K562 (cell line): Measurements from ENCODE around the gene CYP1B1. TPM values are rescaled to one million over a fixed set of nuclear protein-coding genes. Genes with fewer than 3 reads are reported as not detected.

Experiments
- ATAC-seq: fragments of 200-7000 bp; cut with Tn5 transposase; 3 replicates; pipeline ENCODE4 v1.9.1; 2020; ENCODE audit warnings: moderate library complexity
- BruUV-seq: library from RNA; stranded (reverse); fragments of 400-500 nt; replicated peaks from 2 replicates; lab custom pipeline; 2021; lab: Mats Ljungman, UMichigan
- CTCF ChIA-PET: fragments of 300-600 bp; formaldehyde crosslinking; extraction: SDS; loops from one replicate; lab custom pipeline; 2021; ENCODE audit warnings: low intra/inter-chr PET ratio; lab: Yijun Ruan, JAX
- POLR2A ChIA-PET: fragments of 300-600, 350-650 bp; sonication (Branson Sonifier 250); formaldehyde crosslinking; extraction: SDS; loops from one replicate; lab custom pipeline; 2021; ENCODE audit warnings: antibody characterized with exemption, inconsistent platforms; lab: Yijun Ruan, JAX
- DNase-seq, 4 experiments: peaks; one replicate each; pipeline versions ENCODE4 v3.0.0 to v3.0.0-alpha.2; 2011 to 2018; ENCODE audit warnings: low spot score in 3 of 4, mixed read lengths in 3 of 4; ENCODE audit errors: extremely low read depth in 1 of 4
- FAIRE-seq: peaks from 2 replicates; lab custom pipeline; 2011; peaks lifted over from hg19 to GRCh38; lab: Jason Lieb, UNC
- H2AFZ ChIP-seq: 2 replicates; pipeline ENCODE4 v1.6.0; 2011; ENCODE audit warnings: low read depth, low read length, control low read depth, inconsistent platforms
- H3K27ac ChIP-seq: fragments of 200-600 bp; 3 replicates; pipeline ENCODE4 v1.8.0; 2011; ENCODE audit warnings: low read depth, mild to moderate bottlenecking, control low read depth, inconsistent platforms, low read length, moderate library complexity, mixed read lengths; ENCODE audit errors: extremely low read depth
- H3K27me3 ChIP-seq, 2 experiments: fragments of 300-600 bp in 1 of 2; 2 replicates in 1 of 2; 3 replicates in 1 of 2; pipeline versions ENCODE4 v1.6.0 to v1.8.0; 2011; ENCODE audit warnings: inconsistent platforms in 2 of 2, low read length in 2 of 2, mild to moderate bottlenecking in 1 of 2, mixed read lengths in 1 of 2, moderate library complexity in 1 of 2; ENCODE audit not compliant: control insufficient read depth in 2 of 2, insufficient read depth in 2 of 2
- H3K36me3 ChIP-seq: fragments of 300-600 bp; 3 replicates; pipeline ENCODE4 v1.8.0; 2011; ENCODE audit warnings: mild to moderate bottlenecking, low read length, inconsistent platforms; ENCODE audit not compliant: control insufficient read depth, insufficient read depth
- H3K4me1 ChIP-seq, 2 experiments: fragments of 200-600 bp in 1 of 2; replicated peaks in 1 of 2; 2 replicates in 1 of 2; 3 replicates in 1 of 2; pipeline versions ENCODE4 v1.5.1 to v1.8.0; 2011; ENCODE audit warnings: inconsistent platforms in 2 of 2, low read length in 2 of 2, mild to moderate bottlenecking in 1 of 2, mixed read lengths in 1 of 2, moderate library complexity in 1 of 2; ENCODE audit not compliant: control insufficient read depth in 2 of 2, insufficient read depth in 2 of 2
- H3K4me2 ChIP-seq: 2 replicates; pipeline ENCODE4 v1.6.1; 2011; ENCODE audit warnings: low read length, control low read depth, inconsistent platforms, mixed read lengths; ENCODE audit not compliant: insufficient read depth
- H3K4me3 ChIP-seq: fragments of 200-600 bp; sonication (generic), shearing (Covaris generic); 2 replicates; pipeline ENCODE4 v1.5.1; 2016; ENCODE audit warnings: control low read depth, inconsistent platforms
- H3K79me2 ChIP-seq: fragments of 200-600 bp; 3 replicates; pipeline ENCODE4 v1.8.0; 2011; ENCODE audit warnings: low read length, inconsistent platforms; ENCODE audit not compliant: control insufficient read depth, insufficient read depth
- H3K9ac ChIP-seq, 2 experiments: 2 replicates each; pipeline versions ENCODE4 v1.6.0 to v1.6.1; 2011; ENCODE audit warnings: low read depth in 2 of 2, low read length in 2 of 2, control low read depth in 1 of 2, inconsistent platforms in 1 of 2, mild to moderate bottlenecking in 1 of 2, mixed read lengths in 1 of 2; ENCODE audit not compliant: insufficient read depth in 1 of 2
- H3K9me1 ChIP-seq: one replicate; pipeline ENCODE4 v1.6.0; 2011; ENCODE audit warnings: inconsistent platforms, mild to moderate bottlenecking, low read length, moderate library complexity; ENCODE audit not compliant: control insufficient read depth, insufficient read depth
- H3K9me3 ChIP-seq: replicated peaks from 2 replicates; pipeline ENCODE4 v1.5.1; 2011; ENCODE audit warnings: low read depth, low read length, inconsistent platforms; ENCODE audit not compliant: control insufficient read depth, insufficient read depth
- H4K20me1 ChIP-seq: replicated peaks from 2 replicates; pipeline ENCODE4 v1.6.1; 2011; ENCODE audit warnings: low read length, inconsistent platforms, mixed read lengths; ENCODE audit not compliant: control insufficient read depth, insufficient read depth
- CBFB ChIP-seq: sonication (generic); formaldehyde crosslinking; IDR thresholded peaks from 2 replicates; pipeline ENCODE4 v1.4.0; 2020; ENCODE audit warnings: mild to moderate bottlenecking, missing genetic modification reagents
- COPS2 ChIP-seq: fragments of 450-650 bp; conservative IDR thresholded peaks from 2 replicates; pipeline ENCODE4 v1.6.1; 2016; ENCODE audit warnings: mild to moderate bottlenecking, moderate library complexity
- HDAC2 ChIP-seq: fragments of 450-650 bp; IDR thresholded peaks from 2 replicates; pipeline ENCODE4 v1.6.1; 2016; ENCODE audit warnings: mild to moderate bottlenecking
- MCM2 ChIP-seq: fragments of 450-650 bp; IDR thresholded peaks from 2 replicates; pipeline ENCODE4 v1.6.1; 2017; ENCODE audit warnings: low read depth, mild to moderate bottlenecking
- MTA1 ChIP-seq: fragments of 450-650 bp; IDR thresholded peaks from 2 replicates; pipeline ENCODE4 v1.6.1; 2017; ENCODE audit warnings: borderline replicate concordance
- NFIX ChIP-seq: fragments of 250-450 bp; sonication (Bioruptor Pico); IDR thresholded peaks from 2 replicates; pipeline ENCODE4 v1.4.0; 2020; ENCODE audit warnings: low read depth, mild to moderate bottlenecking, moderate library complexity
- NFYB ChIP-seq: IDR thresholded peaks from 2 replicates; pipeline ENCODE4 v1.6.1; 2011; ENCODE audit warnings: mild to moderate bottlenecking, moderate library complexity; ENCODE audit not compliant: insufficient read length; ENCODE audit errors: extremely low read depth
- WGBS: fragments of 100-300 bp; shearing (Covaris generic); methylation state at CpG from one replicate; pipeline ENCODE4 v1.1.6; 2016; ENCODE audit warnings: low coverage, mixed read lengths; ENCODE audit not compliant: insufficient coverage; ENCODE audit errors: missing lambda C conversion rate; 5-methylcytosine and 5-hydroxymethylcytosine counted together
- in situ Hi-C: fragments of 300-500 bp; cut with MboI; formaldehyde crosslinking; loops from 4 replicates; pipeline ENCODE4 v1.15.0; 2018; ENCODE audit warnings: inconsistent platforms, mixed read lengths
- intact Hi-C: fragments of 100-400 bp; cut with micrococcal nuclease; formaldehyde crosslinking; loops from 2 replicates; pipeline ENCODE4 v1.14.2; 2022
- polyA plus RNA-seq, 8 experiments: library from polyadenylated mRNA; depleted of rRNA in 4 of 8; stranded (reverse) in 5 of 8; unstranded in 3 of 8; fragments of >200 nt; fragmentation: Nextera tagmentation in 2 of 8; fragmentation: Illumina TruSeq in 1 of 8; extraction: Ambion mirVana in 2 of 8; extraction: Trizol in 1 of 8; gene quantifications; 2 replicates each; pipeline versions ENCODE4 v1.2.1 to v1.2.3, GENCODE V29; 2011 to 2014; ENCODE audit warnings: inconsistent platforms in 1 of 8, missing spikeins in 1 of 8
- total RNA-seq, 7 experiments: library from RNA; depleted of rRNA in 6 of 7; stranded (reverse); fragments of >200 nt in 6 of 7; fragmentation: Illumina TruSeq in 2 of 7; extraction: Trizol in 2 of 7; gene quantifications; 2 replicates each; pipeline versions ENCODE4 v1.2.1 to v1.2.3, GENCODE V29; 2011 to 2021; ENCODE audit warnings: low replicate concordance in 1 of 7
- TF ChIP-seq, protein P1 (sequence below): fragments of 450-650 bp; IDR thresholded peaks from 2 replicates; pipeline ENCODE4 v1.6.1; 2016; ENCODE audit warnings: low read depth
- TF ChIP-seq, protein P2 (sequence below), 3 experiments: fragments of 200-800 bp in 1 of 3; sonication (Bioruptor generic) in 1 of 3; sonication (generic) in 1 of 3; formaldehyde crosslinking in 1 of 3; IDR thresholded peaks; 2 replicates each; pipeline versions ENCODE4 v1.6.1 to v1.8.0; 2016 to 2022; ENCODE audit warnings: mild to moderate bottlenecking in 2 of 3, missing compliant biosample characterization in 2 of 3, missing genetic modification characterization in 2 of 3, missing genetic modification reagents in 1 of 3

CYP1B1 gene
- total and polyA plus RNA-seq, 9 of the 15 experiments (the other 6 are each of a cell fraction or from before 2014, with no cell fraction given): 0.07 TPM; not detected in 8

DNA sequence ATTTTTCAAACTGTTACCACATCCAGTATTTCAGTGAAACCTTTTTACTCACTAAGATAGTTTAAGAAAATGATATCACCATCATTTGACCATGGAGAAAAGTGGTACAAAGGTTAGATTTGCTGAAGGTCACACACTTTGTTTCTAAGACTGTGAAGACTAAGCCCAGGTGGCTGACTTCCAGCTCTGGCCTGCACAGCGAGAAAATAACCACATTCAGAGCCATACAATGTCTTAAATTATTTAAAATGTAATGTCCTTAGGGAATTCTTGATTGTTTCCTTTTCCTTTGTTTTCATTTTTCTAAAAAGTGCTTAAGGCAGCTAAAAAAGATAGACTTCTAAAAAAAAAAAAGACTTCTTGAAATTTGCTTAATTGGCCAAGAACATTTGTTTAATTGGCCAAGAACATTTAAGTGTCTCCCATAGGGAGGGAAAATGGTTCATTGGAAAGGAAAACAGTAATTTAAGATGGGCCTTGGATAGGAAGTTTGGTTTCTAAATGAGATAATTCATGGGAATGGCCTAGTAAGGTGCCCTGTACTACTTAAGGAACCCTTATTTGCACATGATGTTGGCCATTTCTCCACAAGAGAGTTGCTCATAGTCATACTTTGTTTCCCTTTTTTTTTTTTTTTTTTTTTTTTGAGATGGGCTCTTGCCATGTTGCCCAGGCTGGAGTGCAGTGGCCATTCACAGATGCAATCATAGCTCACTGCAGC, 45.2 kb downstream of the CYP1B1 start:
- no peak overlapping the region for H3K27ac ChIP-seq
- ChIA-PET CTCF (no interaction called here), POLR2A (interaction anchor here (0.5 kb wide), 1 partner anchor 768 kb away, joined by 3 read pairs; no protein-coding TSS in a partner anchor)
- no peak for TF ChIP-seq HDAC2
- no peak for TF ChIP-seq NFYB
- TF ChIP-seq COPS2: no peak
- no peak for TF ChIP-seq MCM2
- no peak for TF ChIP-seq CBFB (CRISPR knock-in tag)
- TF ChIP-seq NFIX (CRISPR knock-in tag): no peak
- no peak for TF ChIP-seq MTA1
- TF ChIP-seq, protein P1, sequence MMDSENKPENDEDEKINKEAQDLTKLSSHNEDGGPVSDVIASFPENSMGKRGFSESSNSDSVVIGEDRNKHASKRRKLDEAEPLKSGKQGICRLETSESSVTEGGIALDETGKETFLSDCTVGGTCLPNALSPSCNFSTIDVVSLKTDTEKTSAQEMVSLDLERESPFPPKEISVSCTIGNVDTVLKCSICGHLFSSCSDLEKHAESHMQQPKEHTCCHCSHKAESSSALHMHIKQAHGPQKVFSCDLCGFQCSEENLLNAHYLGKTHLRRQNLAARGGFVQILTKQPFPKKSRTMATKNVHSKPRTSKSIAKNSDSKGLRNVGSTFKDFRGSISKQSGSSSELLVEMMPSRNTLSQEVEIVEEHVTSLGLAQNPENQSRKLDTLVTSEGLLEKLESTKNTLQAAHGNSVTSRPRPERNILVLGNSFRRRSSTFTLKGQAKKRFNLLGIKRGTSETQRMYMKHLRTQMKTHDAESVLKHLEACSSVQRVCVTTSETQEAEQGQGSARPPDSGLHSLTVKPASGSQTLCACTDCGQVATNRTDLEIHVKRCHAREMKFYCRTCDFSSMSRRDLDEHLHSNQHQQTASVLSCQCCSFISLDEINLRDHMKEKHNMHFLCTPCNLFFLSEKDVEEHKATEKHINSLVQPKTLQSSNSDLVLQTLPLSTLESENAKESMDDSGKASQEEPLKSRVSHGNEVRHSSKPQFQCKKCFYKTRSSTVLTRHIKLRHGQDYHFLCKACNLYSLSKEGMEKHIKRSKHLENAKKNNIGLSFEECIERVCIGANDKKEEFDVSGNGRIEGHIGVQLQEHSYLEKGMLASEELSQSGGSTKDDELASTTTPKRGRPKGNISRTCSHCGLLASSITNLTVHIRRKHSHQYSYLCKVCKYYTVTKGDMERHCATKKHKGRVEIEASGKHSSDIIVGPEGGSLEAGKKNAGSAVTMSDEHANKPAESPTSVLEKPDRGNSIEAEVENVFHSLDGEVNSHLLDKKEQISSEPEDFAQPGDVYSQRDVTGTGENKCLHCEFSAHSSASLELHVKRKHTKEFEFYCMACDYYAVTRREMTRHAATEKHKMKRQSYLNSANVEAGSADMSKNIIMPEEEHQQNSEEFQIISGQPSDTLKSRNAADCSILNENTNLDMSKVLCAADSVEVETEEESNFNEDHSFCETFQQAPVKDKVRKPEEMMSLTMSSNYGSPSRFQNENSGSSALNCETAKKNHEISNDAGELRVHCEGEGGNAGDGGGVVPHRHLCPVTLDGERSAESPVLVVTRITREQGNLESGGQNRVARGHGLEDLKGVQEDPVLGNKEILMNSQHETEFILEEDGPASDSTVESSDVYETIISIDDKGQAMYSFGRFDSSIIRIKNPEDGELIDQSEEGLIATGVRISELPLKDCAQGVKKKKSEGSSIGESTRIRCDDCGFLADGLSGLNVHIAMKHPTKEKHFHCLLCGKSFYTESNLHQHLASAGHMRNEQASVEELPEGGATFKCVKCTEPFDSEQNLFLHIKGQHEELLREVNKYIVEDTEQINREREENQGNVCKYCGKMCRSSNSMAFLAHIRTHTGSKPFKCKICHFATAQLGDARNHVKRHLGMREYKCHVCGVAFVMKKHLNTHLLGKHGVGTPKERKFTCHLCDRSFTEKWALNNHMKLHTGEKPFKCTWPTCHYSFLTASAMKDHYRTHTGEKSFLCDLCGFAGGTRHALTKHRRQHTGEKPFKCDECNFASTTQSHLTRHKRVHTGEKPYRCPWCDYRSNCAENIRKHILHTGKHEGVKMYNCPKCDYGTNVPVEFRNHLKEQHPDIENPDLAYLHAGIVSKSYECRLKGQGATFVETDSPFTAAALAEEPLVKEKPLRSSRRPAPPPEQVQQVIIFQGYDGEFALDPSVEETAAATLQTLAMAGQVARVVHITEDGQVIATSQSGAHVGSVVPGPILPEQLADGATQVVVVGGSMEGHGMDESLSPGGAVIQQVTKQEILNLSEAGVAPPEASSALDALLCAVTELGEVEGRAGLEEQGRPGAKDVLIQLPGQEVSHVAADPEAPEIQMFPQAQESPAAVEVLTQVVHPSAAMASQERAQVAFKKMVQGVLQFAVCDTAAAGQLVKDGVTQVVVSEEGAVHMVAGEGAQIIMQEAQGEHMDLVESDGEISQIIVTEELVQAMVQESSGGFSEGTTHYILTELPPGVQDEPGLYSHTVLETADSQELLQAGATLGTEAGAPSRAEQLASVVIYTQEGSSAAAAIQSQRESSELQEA: no peak
- TF ChIP-seq, protein P2, sequence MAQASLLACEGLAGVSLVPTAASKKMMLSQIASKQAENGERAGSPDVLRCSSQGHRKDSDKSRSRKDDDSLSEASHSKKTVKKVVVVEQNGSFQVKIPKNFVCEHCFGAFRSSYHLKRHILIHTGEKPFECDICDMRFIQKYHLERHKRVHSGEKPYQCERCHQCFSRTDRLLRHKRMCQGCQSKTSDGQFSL (CRISPR knock-in tag; IDR thresholded peaks at IDR 0.05): no peak
- TF ChIP-seq, protein P2 (tag; IDR thresholded peaks at IDR 0.05): no peak
- DNase-seq: no peak
- H3K4me2 ChIP-seq: no peak overlapping the region
- no peaks in the 10 kb centered on the region for H4K20me1 ChIP-seq
- no peak for ATAC-seq
- WGBS: 0% methylated on average over 1 of the region's 1 CpG
- H3K9me1 ChIP-seq: no peaks in the 10 kb centered on the region
- H3K79me2 ChIP-seq: no peaks in the 10 kb centered on the region
- intact Hi-C loops: no loop called here
- no peaks in the 10 kb centered on the region; a peak in 1 of 5 replicates for H3K27me3 ChIP-seq
- H3K9ac ChIP-seq: no peak overlapping the region
- in situ Hi-C loops: no loop called here
- H3K36me3 ChIP-seq: no peaks in the 10 kb centered on the region
- FAIRE-seq: no peak
- no peak overlapping the region for H2AFZ ChIP-seq
- H3K4me3 ChIP-seq: no peak overlapping the region
- no peaks in the 10 kb centered on the region for H3K9me3 ChIP-seq
- no TSS peak for BruUV-seq
- no peaks in the 10 kb centered on the region for H3K4me1 ChIP-seq
